Ovary (tissue), 3 donors: Measurements from ENCODE around the gene JAM3.

Experiments
- CTCF ChIP-seq, 3 donors: fragments of 450-650 bp in 2 of 3; fragments of 200-600 bp in 1 of 3; IDR thresholded peaks; one replicate each; pipeline versions ENCODE4 v1.5.1 to v1.8.0; 2016 to 2022; ENCODE audit warnings: antibody characterized with exemption in 3 of 3, mild to moderate bottlenecking in 1 of 3
- EP300 ChIP-seq: sonication (generic); formaldehyde crosslinking; IDR thresholded peaks from one replicate; pipeline ENCODE4 v1.6.1; 2017; ENCODE audit warnings: antibody characterized with exemption
- POLR2A ChIP-seq: fragments of 450-650 bp; IDR thresholded peaks from one replicate; pipeline ENCODE4 v1.6.1; 2017; ENCODE audit warnings: antibody characterized with exemption, mild to moderate bottlenecking, moderate library complexity
- donor health status: DM: no; HTN: no; CAD: no.

DNA sequence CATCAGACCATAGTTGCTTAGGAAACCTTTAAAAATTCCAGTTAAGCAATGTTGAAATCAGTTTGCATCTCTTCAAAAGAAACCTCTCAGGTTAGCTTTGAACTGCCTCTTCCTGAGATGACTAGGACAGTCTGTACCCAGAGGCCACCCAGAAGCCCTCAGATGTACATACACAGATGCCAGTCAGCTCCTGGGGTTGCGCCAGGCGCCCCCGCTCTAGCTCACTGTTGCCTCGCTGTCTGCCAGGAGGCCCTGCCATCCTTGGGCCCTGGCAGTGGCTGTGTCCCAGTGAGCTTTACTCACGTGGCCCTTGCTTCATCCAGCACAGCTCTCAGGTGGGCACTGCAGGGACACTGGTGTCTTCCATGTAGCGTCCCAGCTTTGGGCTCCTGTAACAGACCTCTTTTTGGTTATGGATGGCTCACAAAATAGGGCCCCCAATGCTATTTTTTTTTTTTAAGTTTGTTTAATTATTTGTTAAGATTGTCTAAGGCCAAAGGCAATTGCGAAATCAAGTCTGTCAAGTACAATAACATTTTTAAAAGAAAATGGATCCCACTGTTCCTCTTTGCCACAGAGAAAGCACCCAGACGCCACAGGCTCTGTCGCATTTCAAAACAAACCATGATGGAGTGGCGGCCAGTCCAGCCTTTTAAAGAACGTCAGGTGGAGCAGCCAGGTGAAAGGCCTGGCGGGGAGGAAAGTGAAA, 81.5 kb downstream of the JAM3 start:
- TF ChIP-seq CTCF (IDR thresholded peaks at IDR 0.05) = no peak
- no peak for TF ChIP-seq POLR2A
- TF ChIP-seq EP300 = no peak
